ENCODE measurements around the gene PTPRS.

The PTPRS gene

GRCh38 chr19:5355693-5356092, 15.1 kb upstream of the PTPRS start:
- FAIRE-seq: no peak
- no peak for DNase-seq (ENCODE audit: insufficient read length, low spot score)

- FAIRE-seq (no peak), DNase-seq (ENCODE audit: insufficient read length, low spot score) (no peak)
Observed at GRCh38 chr19:5355076-5355475, 14.5 kb upstream of the PTPRS start.

- no peak for DNase-seq (ENCODE audit: insufficient read length, low spot score)
- no peak for FAIRE-seq
Observed at GRCh38 chr19:5354403-5354802, 13.8 kb upstream of the PTPRS start.

- FAIRE-seq: no peak
- DNase-seq (ENCODE audit: insufficient read length, low spot score): no peak
Observed at GRCh38 chr19:5352229-5352763, 11.7 kb upstream of the PTPRS start.

GRCh38 chr19:5351731-5352228, 11.2 kb upstream of the PTPRS start:
- FAIRE-seq (no peak), DNase-seq (ENCODE audit: insufficient read length, low spot score) (no peak)

GRCh38 chr19:5349041-5349440, 8.4 kb upstream of the PTPRS start:
- no peak for FAIRE-seq
- no peak for DNase-seq (ENCODE audit: insufficient read length, low spot score)

- DNase-seq (ENCODE audit: insufficient read length, low spot score): no peak
- no peak for FAIRE-seq
Observed at GRCh38 chr19:5345895-5346386, 5.3 kb upstream of the PTPRS start.

- DNase-seq (ENCODE audit: insufficient read length, low spot score): no peak
- no peak for FAIRE-seq
Observed at GRCh38 chr19:5343848-5344247, 3.2 kb upstream of the PTPRS start.

- DNase-seq (ENCODE audit: insufficient read length, low spot score): no peak
- no peak for FAIRE-seq
Observed at GRCh38 chr19:5342573-5343201, 2.1 kb upstream of the PTPRS start.

GRCh38 chr19:5341981-5342380, 1.4 kb upstream of the PTPRS start:
- no peak for FAIRE-seq
- no peak for DNase-seq (ENCODE audit: insufficient read length, low spot score)

- no peak for FAIRE-seq
- no peak for DNase-seq (ENCODE audit: insufficient read length, low spot score)
Observed at GRCh38 chr19:5341448-5341820, 822 bp upstream of the PTPRS start.

GRCh38 chr19:5339950-5340636, 519 bp downstream of the PTPRS start:
- DNase-seq (ENCODE audit: insufficient read length, low spot score) (no peak), FAIRE-seq (no peak)

GRCh38 chr19:5339198-5339949, 1.2 kb downstream of the PTPRS start:
- FAIRE-seq: no peak
- DNase-seq (ENCODE audit: insufficient read length, low spot score): no peak

GRCh38 chr19:5338656-5339197, 1.9 kb downstream of the PTPRS start:
- FAIRE-seq: no peak

GRCh38 chr19:5337708-5338655, 2.6 kb downstream of the PTPRS start:
- DNase-seq (ENCODE audit: insufficient read length, low spot score) (no peak), FAIRE-seq (no peak)

More at GRCh38 chr19:5338656-5339197, 1.9 kb downstream of the PTPRS start:
- no peak for DNase-seq (ENCODE audit: insufficient read length, low spot score)

- DNase-seq (ENCODE audit: insufficient read length, low spot score) (no peak), FAIRE-seq (no peak)
Observed at GRCh38 chr19:5337126-5337525, 3.5 kb downstream of the PTPRS start.

GRCh38 chr19:5336195-5336965, 4.2 kb downstream of the PTPRS start:
- DNase-seq (ENCODE audit: insufficient read length, low spot score) (no peak), FAIRE-seq (no peak)

GRCh38 chr19:5335593-5335992, 5.0 kb downstream of the PTPRS start:
- FAIRE-seq: no peak

GRCh38 chr19:5334824-5335500, 5.7 kb downstream of the PTPRS start:
- no peak for FAIRE-seq
- no peak for DNase-seq (ENCODE audit: insufficient read length, low spot score)

More at GRCh38 chr19:5335593-5335992, 5.0 kb downstream of the PTPRS start:
- DNase-seq (ENCODE audit: insufficient read length, low spot score): no peak
